HEK293 (cell line): Measurements from ENCODE around the gene GNA12.
"Not testable (repeated sequence)": the region's sequence is repeated elsewhere in the genome, so short reads cannot be mapped to it uniquely, and the experiment has no call there.

Experiments
- CTCF ChIA-PET: fragments of 350-600 bp; formaldehyde crosslinking; extraction: SDS; loops from one replicate; lab custom pipeline; 2021; ENCODE audit warnings: antibody characterized with exemption; lab: Yijun Ruan, JAX
- POLR2A ChIA-PET: fragments of 300-600 bp; formaldehyde crosslinking; extraction: SDS; loops from one replicate; lab custom pipeline; 2020; ENCODE audit warnings: antibody characterized with exemption, inconsistent platforms; lab: Yijun Ruan, JAX
- H3K27ac ChIP-seq: fragments of 200-500 bp; sonication (Bioruptor generic); 2 replicates; pipeline ENCODE4 v1.5.1; 2014; ENCODE audit warnings: low read depth, low read length, control low read depth, inconsistent platforms; ENCODE audit errors: extremely low read depth
- H3K36me3 ChIP-seq, 2 experiments: fragments of 200-500 bp in 1 of 2; sonication (Bioruptor generic) in 1 of 2; 1 replicate in 1 of 2; 2 replicates in 1 of 2; pipeline ENCODE4 v1.5.1; 2014 to 2017; ENCODE audit warnings: inconsistent platforms in 2 of 2, low read length in 2 of 2; ENCODE audit not compliant: control insufficient read depth in 2 of 2, insufficient read depth in 1 of 2
- H3K4me1 ChIP-seq: fragments of 200-500 bp; sonication (Bioruptor generic); 2 replicates; pipeline ENCODE4 v1.5.1; 2014; ENCODE audit warnings: mild to moderate bottlenecking, low read length, inconsistent platforms; ENCODE audit not compliant: control insufficient read depth, insufficient read depth
- H3K4me3 ChIP-seq: 2 replicates; pipeline ENCODE4 v1.5.1; 2011; ENCODE audit warnings: low read depth, mild to moderate bottlenecking, control low read depth, low read length, moderate library complexity
- H3K9me3 ChIP-seq: fragments of 200-500 bp; sonication (Bioruptor generic); 2 replicates; pipeline ENCODE4 v1.5.1; 2014; ENCODE audit warnings: low read depth, low read length, inconsistent platforms; ENCODE audit not compliant: control insufficient read depth, insufficient read depth
- AEBP2 ChIP-seq: fragments of 450-650 bp; formaldehyde crosslinking; IDR thresholded peaks from 2 replicates; pipeline ENCODE4 v1.5.1; 2016; ENCODE audit warnings: missing biosample characterization, missing genetic modification characterization, borderline replicate concordance
- GLI4 ChIP-seq: fragments of 450-650 bp; formaldehyde crosslinking; IDR thresholded peaks from 2 replicates; pipeline ENCODE4 v1.5.1; 2016; ENCODE audit warnings: missing biosample characterization, missing genetic modification characterization
- KLF1 ChIP-seq: fragments of 450-650 bp; formaldehyde crosslinking; IDR thresholded peaks from 2 replicates; pipeline ENCODE4 v1.5.1; 2016; ENCODE audit warnings: missing biosample characterization, missing genetic modification characterization
- PRDM1 ChIP-seq: fragments of 450-650 bp; formaldehyde crosslinking; IDR thresholded peaks from 2 replicates; pipeline ENCODE4; 2016; ENCODE audit warnings: missing biosample characterization, missing genetic modification characterization
- SALL2 ChIP-seq: fragments of 450-650 bp; formaldehyde crosslinking; IDR thresholded peaks from 2 replicates; pipeline ENCODE4 v1.5.0; 2017; ENCODE audit warnings: missing biosample characterization, mild to moderate bottlenecking, missing genetic modification characterization, borderline replicate concordance
- SCRT2 ChIP-seq: fragments of 450-650 bp; formaldehyde crosslinking; IDR thresholded peaks from 2 replicates; pipeline ENCODE4 v1.5.1; 2016; ENCODE audit warnings: missing biosample characterization, missing genetic modification characterization
- ZBTB8A ChIP-seq: fragments of 450-650 bp; formaldehyde crosslinking; IDR thresholded peaks from 2 replicates; pipeline ENCODE4 v1.5.1; 2016; ENCODE audit warnings: missing biosample characterization, missing genetic modification characterization
- ZNF121 ChIP-seq: fragments of 450-650 bp; formaldehyde crosslinking; IDR thresholded peaks from 2 replicates; pipeline ENCODE4 v1.5.1; 2016; ENCODE audit warnings: missing biosample characterization, missing genetic modification characterization
- ZNF140 ChIP-seq: fragments of 450-650 bp; formaldehyde crosslinking; IDR thresholded peaks from 2 replicates; pipeline ENCODE4 v1.5.1; 2016; ENCODE audit warnings: missing biosample characterization, missing genetic modification characterization
- ZNF266 ChIP-seq: fragments of 450-650 bp; formaldehyde crosslinking; IDR thresholded peaks from 2 replicates; pipeline ENCODE4 v1.5.1; 2016; ENCODE audit warnings: missing biosample characterization, missing genetic modification characterization, low read depth
- ZNF292 ChIP-seq: fragments of 450-650 bp; formaldehyde crosslinking; IDR thresholded peaks from 2 replicates; pipeline ENCODE4 v1.5.1; 2016; ENCODE audit warnings: low read depth, missing biosample characterization, missing genetic modification characterization, borderline replicate concordance
- ZNF501 ChIP-seq: fragments of 450-650 bp; formaldehyde crosslinking; IDR thresholded peaks from 2 replicates; pipeline ENCODE4 v1.5.1; 2016; ENCODE audit warnings: missing biosample characterization, missing genetic modification characterization
- ZNF529 ChIP-seq: fragments of 450-650 bp; formaldehyde crosslinking; IDR thresholded peaks from 2 replicates; pipeline ENCODE4 v1.5.1; 2017; ENCODE audit warnings: missing genetic modification characterization, missing biosample characterization; ENCODE audit not compliant: insufficient replicate concordance
- ZNF530 ChIP-seq: fragments of 450-650 bp; formaldehyde crosslinking; IDR thresholded peaks from 2 replicates; pipeline ENCODE4 v1.5.1; 2016; ENCODE audit warnings: low read depth, missing biosample characterization, missing genetic modification characterization
- ZNF555 ChIP-seq: fragments of 450-650 bp; formaldehyde crosslinking; conservative IDR thresholded peaks from 2 replicates; pipeline ENCODE4 v1.5.1; 2017; ENCODE audit warnings: missing biosample characterization, mild to moderate bottlenecking, missing genetic modification characterization, inconsistent platforms
- ZNF580 ChIP-seq: fragments of 450-650 bp; formaldehyde crosslinking; IDR thresholded peaks from 2 replicates; pipeline ENCODE4 v1.5.1; 2016; ENCODE audit warnings: missing biosample characterization, missing genetic modification characterization
- ZNF660 ChIP-seq: fragments of 450-650 bp; IDR thresholded peaks from 2 replicates; pipeline ENCODE4 v1.5.1; 2018; ENCODE audit warnings: missing biosample characterization, mild to moderate bottlenecking, missing genetic modification characterization
- ZNF707 ChIP-seq: fragments of 450-650 bp; formaldehyde crosslinking; IDR thresholded peaks from 2 replicates; pipeline ENCODE4 v1.5.1; 2016; ENCODE audit warnings: missing biosample characterization, missing genetic modification characterization
- ZSCAN30 ChIP-seq: fragments of 450-650 bp; IDR thresholded peaks from 2 replicates; pipeline ENCODE4 v1.5.1; 2018; ENCODE audit warnings: missing biosample characterization, mild to moderate bottlenecking, missing genetic modification characterization, moderate library complexity
- TF ChIP-seq, protein P1 (sequence below): fragments of 450-650 bp; formaldehyde crosslinking; IDR thresholded peaks from 2 replicates; pipeline ENCODE4 v1.5.1; 2016; ENCODE audit warnings: missing biosample characterization, missing genetic modification characterization

Gene GNA12

DNA sequence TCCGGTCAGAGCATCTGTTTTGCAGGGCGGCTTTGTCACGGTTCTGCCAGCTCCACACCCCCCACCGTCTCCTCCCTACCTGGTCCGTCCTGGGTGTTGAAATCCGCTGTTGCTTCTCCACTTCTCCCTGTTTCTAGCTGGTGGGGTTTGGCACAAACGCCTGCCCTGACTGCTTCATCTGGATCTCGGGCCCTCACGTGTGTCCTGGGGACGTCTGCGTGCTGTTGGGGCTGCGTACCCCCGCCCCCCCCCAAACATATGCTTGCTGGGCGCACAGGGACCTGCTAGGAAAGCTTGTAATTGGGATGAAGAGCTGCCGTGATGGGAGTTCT, 144.9 kb downstream of the GNA12 start:
- ChIA-PET CTCF (interaction anchor here (0.6 to 2.7 kb wide), 4 partner anchors 9 to 248 kb away, joined by 3 to 14 read pairs (median 4); no protein-coding TSS in a partner anchor), POLR2A (interaction anchor here (0.5 to 0.7 kb wide), 2 partner anchors 13 to 53 kb away, joined by 3 read pairs; no protein-coding TSS in a partner anchor)
- Histone ChIP-seq H3K4me3 (no peak overlapping the region), H3K36me3 (no peaks in the 10 kb centered on the region), H3K4me1 (no peaks in the 10 kb centered on the region), H3K9me3 (no peaks in the 10 kb centered on the region), H3K27ac (no peak overlapping the region)
- TF ChIP-seq SCRT2 (tag by site-specific recombination) (no peak), ZNF140 (tag by site-specific recombination) (no peak), KLF1 (tag by site-specific recombination) (no peak), ZNF530 (no peak), ZBTB8A (tag by site-specific recombination) (no peak), ZNF121 (tag by site-specific recombination) (no peak), SALL2 (tag by site-specific recombination) (no peak), ZNF501 (tag by site-specific recombination) (no peak)

GRCh38 chr7:2698581-2699288, 145.4 kb downstream of the GNA12 start:
- no peaks in the 10 kb centered on the region for H3K9me3 ChIP-seq
- no peak overlapping the region for H3K27ac ChIP-seq
- no peak overlapping the region for H3K4me3 ChIP-seq
- TF ChIP-seq ZNF660 (tag by site-specific recombination) = no peak
- TF ChIP-seq ZNF580 = no peak
- TF ChIP-seq ZNF529 (tag by site-specific recombination) = no peak
- no peak for TF ChIP-seq ZNF707 (tag by site-specific recombination)
- TF ChIP-seq ZSCAN30 (tag by site-specific recombination) = no peak
- no peak for TF ChIP-seq ZNF292 (tag by site-specific recombination)
- TF ChIP-seq AEBP2 (tag by site-specific recombination) = no peak
- no peak for TF ChIP-seq GLI4
- TF ChIP-seq, protein P1, sequence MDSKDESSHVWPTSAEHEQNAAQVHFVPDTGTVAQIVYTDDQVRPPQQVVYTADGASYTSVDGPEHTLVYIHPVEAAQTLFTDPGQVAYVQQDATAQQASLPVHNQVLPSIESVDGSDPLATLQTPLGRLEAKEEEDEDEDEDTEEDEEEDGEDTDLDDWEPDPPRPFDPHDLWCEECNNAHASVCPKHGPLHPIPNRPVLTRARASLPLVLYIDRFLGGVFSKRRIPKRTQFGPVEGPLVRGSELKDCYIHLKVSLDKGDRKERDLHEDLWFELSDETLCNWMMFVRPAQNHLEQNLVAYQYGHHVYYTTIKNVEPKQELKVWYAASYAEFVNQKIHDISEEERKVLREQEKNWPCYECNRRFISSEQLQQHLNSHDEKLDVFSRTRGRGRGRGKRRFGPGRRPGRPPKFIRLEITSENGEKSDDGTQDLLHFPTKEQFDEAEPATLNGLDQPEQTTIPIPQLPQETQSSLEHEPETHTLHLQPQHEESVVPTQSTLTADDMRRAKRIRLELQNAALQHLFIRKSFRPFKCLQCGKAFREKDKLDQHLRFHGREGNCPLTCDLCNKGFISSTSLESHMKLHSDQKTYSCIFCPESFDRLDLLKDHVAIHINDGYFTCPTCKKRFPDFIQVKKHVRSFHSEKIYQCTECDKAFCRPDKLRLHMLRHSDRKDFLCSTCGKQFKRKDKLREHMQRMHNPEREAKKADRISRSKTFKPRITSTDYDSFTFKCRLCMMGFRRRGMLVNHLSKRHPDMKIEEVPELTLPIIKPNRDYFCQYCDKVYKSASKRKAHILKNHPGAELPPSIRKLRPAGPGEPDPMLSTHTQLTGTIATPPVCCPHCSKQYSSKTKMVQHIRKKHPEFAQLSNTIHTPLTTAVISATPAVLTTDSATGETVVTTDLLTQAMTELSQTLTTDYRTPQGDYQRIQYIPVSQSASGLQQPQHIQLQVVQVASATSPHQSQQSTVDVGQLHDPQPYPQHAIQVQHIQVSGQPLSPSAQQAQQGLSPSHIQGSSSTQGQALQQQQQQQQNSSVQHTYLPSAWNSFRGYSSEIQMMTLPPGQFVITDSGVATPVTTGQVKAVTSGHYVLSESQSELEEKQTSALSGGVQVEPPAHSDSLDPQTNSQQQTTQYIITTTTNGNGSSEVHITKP = no peak
- TF ChIP-seq ZNF555 (tag by site-specific recombination) = no peak
- TF ChIP-seq PRDM1 = no peak
- TF ChIP-seq ZNF266 (tag by site-specific recombination) = no peak
- no peaks in the 10 kb centered on the region for H3K4me1 ChIP-seq
- ChIA-PET CTCF (interaction anchor here (1.3 to 2.7 kb wide), 2 partner anchors 11 to 248 kb away, joined by 3 to 14 read pairs; no protein-coding TSS in a partner anchor), POLR2A (interaction anchor here (0.5 kb wide), 1 partner anchor 53 kb away, joined by 3 read pairs; no protein-coding TSS in a partner anchor)
- no peaks in the 10 kb centered on the region for H3K36me3 ChIP-seq

DNA sequence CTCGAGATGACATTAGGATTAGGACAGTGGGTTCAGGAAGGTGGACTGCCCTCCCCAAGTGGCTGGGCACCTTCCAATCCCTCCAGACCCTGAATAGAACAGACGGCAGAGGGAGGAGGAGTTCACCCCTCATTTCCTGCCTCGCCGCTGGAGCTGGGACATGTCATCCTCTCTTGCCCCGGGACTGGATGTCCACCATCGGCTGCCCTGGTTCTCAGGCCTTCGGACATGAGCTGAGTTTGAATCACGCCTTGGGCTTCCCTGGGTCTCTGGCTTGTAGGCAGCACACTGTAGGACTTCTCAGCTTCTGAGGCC, 150.0 kb downstream of the GNA12 start:
- POLR2A ChIA-PET = not testable (repeated sequence)

More for the DNA sequence above, 150.0 kb downstream of the GNA12 start:
- H3K4me1 ChIP-seq, H3K36me3 ChIP-seq, H3K9me3 ChIP-seq, CTCF ChIA-PET, H3K4me3 ChIP-seq, H3K27ac ChIP-seq: not testable (repeated sequence)
